WTC11 (cell line): Measurements from ENCODE around the gene CISTR. TPM values are rescaled to one million over a fixed set of nuclear protein-coding genes. Genes with fewer than 3 reads are reported as not detected.

Source experiments
- ATAC-seq: fragments of 200-7000 bp; cut with Tn5 transposase; 2 replicates; pipeline ENCODE4 v1.10.0; 2021; ENCODE audit warnings: mild to moderate bottlenecking, moderate library complexity
- CTCF ChIA-PET: fragments of 300-600 bp; sonication (Branson Sonifier 250); formaldehyde crosslinking; loops from one replicate; lab custom pipeline; 2021; ENCODE audit warnings: antibody characterized with exemption; lab: Charles Lee
- POLR2A ChIA-PET: fragments of 350-600 bp; sonication (Branson Sonifier 250); formaldehyde crosslinking; loops from one replicate; lab custom pipeline; 2021; ENCODE audit warnings: antibody characterized with exemption; lab: Charles Lee
- DNase-seq: peaks from one replicate; pipeline ENCODE4 v3.0.0; 2021; ENCODE audit warnings: low spot score
- H3K27ac Mint-ChIP-seq: 2 replicates; pipeline ENCODE4 v1.8.0; 2021; ENCODE audit warnings: mixed read lengths
- H3K27me3 Mint-ChIP-seq: 2 replicates; pipeline ENCODE4 v1.8.0; 2021; ENCODE audit warnings: low read depth, mild to moderate bottlenecking, moderate library complexity, mixed read lengths
- H3K36me3 Mint-ChIP-seq: 2 replicates; pipeline ENCODE4 v1.8.0; 2021; ENCODE audit warnings: mixed read lengths
- H3K4me1 Mint-ChIP-seq: 2 replicates; pipeline ENCODE4 v1.8.0; 2022; ENCODE audit warnings: mixed read lengths
- H3K4me3 Mint-ChIP-seq: 2 replicates; pipeline ENCODE4 v1.8.0; 2021; ENCODE audit warnings: mild to moderate bottlenecking, moderate library complexity, mixed read lengths
- H3K9me3 Mint-ChIP-seq: 2 replicates; pipeline ENCODE4 v1.8.0; 2021; ENCODE audit warnings: mixed read lengths
- GABPB1 ChIP-seq: sonication (generic); formaldehyde crosslinking; IDR thresholded peaks from 2 replicates; pipeline ENCODE4 v1.8.1; 2023; ENCODE audit warnings: mild to moderate bottlenecking, missing genetic modification reagents
- NFE2L1 ChIP-seq: sonication (generic); formaldehyde crosslinking; IDR thresholded peaks from 2 replicates; pipeline ENCODE4 v1.8.1; 2023; ENCODE audit warnings: missing genetic modification reagents
- total RNA-seq: library from RNA; stranded (reverse); gene quantifications from 3 replicates; pipeline ENCODE4 v1.2.3, GENCODE V29; 2021
- TF ChIP-seq, protein P1 (sequence below): sonication (generic); formaldehyde crosslinking; conservative IDR thresholded peaks from 2 replicates; pipeline ENCODE4 v1.8.1; 2023; ENCODE audit warnings: mild to moderate bottlenecking, low read depth, missing genetic modification reagents, moderate library complexity
- TF ChIP-seq, protein P2 (sequence below): sonication (generic); formaldehyde crosslinking; IDR thresholded peaks from 2 replicates; pipeline ENCODE4 v1.8.1; 2022; ENCODE audit warnings: mild to moderate bottlenecking, moderate library complexity, missing genetic modification reagents
- TF ChIP-seq, protein P3 (sequence below): sonication (generic); formaldehyde crosslinking; IDR thresholded peaks from 2 replicates; pipeline ENCODE4 v1.8.1; 2023; ENCODE audit warnings: mild to moderate bottlenecking, missing genetic modification reagents, borderline replicate concordance
- TF ChIP-seq, protein P4 (sequence below): sonication (generic); formaldehyde crosslinking; IDR thresholded peaks from 2 replicates; pipeline ENCODE4 v1.8.0; 2022; ENCODE audit warnings: mild to moderate bottlenecking, missing genetic modification reagents
- TF ChIP-seq, protein P5 (sequence below): sonication (generic); formaldehyde crosslinking; IDR thresholded peaks from 2 replicates; pipeline ENCODE4 v1.8.0; 2023; ENCODE audit warnings: mild to moderate bottlenecking, missing genetic modification reagents
- TF ChIP-seq, protein P6 (sequence below): fragments of 250-450 bp; sonication (Bioruptor Pico); IDR thresholded peaks from 2 replicates; pipeline ENCODE4 v2.1.2; 2022; ENCODE audit warnings: mild to moderate bottlenecking, moderate library complexity
- TF ChIP-seq, protein P7 (sequence below): sonication (generic); formaldehyde crosslinking; IDR thresholded peaks from 2 replicates; pipeline ENCODE4 v1.8.1; 2022; ENCODE audit warnings: low read depth, mild to moderate bottlenecking, moderate library complexity, missing genetic modification reagents, borderline replicate concordance

CISTR gene
- total RNA-seq, 1 experiment from 2014 or later: 0.81 TPM

DNA sequence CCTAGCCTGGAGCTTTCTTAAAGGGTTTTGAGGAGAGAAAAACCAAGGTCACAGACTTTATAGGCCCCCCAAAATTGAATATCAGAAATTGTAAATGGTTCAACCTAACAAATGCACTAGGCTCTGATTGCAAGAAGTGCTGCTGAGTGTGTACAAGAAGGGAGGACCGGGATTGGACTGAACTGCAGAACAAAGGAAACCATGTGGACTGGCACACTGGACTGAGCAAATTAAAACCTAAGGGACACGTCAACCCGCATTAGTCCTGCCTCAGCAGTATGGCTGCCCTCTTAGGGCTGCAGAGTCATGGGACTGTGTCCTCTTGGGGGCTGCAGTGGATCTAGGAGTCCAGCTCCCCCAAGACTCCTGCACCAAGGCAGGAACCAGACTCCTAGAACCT is 842 bp upstream of the CISTR start (continued):
- TF ChIP-seq, protein P1, sequence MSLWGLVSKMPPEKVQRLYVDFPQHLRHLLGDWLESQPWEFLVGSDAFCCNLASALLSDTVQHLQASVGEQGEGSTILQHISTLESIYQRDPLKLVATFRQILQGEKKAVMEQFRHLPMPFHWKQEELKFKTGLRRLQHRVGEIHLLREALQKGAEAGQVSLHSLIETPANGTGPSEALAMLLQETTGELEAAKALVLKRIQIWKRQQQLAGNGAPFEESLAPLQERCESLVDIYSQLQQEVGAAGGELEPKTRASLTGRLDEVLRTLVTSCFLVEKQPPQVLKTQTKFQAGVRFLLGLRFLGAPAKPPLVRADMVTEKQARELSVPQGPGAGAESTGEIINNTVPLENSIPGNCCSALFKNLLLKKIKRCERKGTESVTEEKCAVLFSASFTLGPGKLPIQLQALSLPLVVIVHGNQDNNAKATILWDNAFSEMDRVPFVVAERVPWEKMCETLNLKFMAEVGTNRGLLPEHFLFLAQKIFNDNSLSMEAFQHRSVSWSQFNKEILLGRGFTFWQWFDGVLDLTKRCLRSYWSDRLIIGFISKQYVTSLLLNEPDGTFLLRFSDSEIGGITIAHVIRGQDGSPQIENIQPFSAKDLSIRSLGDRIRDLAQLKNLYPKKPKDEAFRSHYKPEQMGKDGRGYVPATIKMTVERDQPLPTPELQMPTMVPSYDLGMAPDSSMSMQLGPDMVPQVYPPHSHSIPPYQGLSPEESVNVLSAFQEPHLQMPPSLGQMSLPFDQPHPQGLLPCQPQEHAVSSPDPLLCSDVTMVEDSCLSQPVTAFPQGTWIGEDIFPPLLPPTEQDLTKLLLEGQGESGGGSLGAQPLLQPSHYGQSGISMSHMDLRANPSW: no peak
- TF ChIP-seq, protein P2, sequence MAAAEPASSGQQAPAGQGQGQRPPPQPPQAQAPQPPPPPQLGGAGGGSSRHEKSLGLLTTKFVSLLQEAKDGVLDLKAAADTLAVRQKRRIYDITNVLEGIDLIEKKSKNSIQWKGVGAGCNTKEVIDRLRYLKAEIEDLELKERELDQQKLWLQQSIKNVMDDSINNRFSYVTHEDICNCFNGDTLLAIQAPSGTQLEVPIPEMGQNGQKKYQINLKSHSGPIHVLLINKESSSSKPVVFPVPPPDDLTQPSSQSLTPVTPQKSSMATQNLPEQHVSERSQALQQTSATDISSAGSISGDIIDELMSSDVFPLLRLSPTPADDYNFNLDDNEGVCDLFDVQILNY (CRISPR knock-in tag): no peak
- no peak for TF ChIP-seq GABPB1 (CRISPR knock-in tag)
- TF ChIP-seq, protein P3, sequence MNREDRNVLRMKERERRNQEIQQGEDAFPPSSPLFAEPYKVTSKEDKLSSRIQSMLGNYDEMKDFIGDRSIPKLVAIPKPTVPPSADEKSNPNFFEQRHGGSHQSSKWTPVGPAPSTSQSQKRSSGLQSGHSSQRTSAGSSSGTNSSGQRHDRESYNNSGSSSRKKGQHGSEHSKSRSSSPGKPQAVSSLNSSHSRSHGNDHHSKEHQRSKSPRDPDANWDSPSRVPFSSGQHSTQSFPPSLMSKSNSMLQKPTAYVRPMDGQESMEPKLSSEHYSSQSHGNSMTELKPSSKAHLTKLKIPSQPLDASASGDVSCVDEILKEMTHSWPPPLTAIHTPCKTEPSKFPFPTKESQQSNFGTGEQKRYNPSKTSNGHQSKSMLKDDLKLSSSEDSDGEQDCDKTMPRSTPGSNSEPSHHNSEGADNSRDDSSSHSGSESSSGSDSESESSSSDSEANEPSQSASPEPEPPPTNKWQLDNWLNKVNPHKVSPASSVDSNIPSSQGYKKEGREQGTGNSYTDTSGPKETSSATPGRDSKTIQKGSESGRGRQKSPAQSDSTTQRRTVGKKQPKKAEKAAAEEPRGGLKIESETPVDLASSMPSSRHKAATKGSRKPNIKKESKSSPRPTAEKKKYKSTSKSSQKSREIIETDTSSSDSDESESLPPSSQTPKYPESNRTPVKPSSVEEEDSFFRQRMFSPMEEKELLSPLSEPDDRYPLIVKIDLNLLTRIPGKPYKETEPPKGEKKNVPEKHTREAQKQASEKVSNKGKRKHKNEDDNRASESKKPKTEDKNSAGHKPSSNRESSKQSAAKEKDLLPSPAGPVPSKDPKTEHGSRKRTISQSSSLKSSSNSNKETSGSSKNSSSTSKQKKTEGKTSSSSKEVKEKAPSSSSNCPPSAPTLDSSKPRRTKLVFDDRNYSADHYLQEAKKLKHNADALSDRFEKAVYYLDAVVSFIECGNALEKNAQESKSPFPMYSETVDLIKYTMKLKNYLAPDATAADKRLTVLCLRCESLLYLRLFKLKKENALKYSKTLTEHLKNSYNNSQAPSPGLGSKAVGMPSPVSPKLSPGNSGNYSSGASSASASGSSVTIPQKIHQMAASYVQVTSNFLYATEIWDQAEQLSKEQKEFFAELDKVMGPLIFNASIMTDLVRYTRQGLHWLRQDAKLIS (CRISPR knock-in tag): no peak
- TF ChIP-seq, protein P4, sequence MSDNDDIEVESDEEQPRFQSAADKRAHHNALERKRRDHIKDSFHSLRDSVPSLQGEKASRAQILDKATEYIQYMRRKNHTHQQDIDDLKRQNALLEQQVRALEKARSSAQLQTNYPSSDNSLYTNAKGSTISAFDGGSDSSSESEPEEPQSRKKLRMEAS (CRISPR knock-in tag): no peak

DNA sequence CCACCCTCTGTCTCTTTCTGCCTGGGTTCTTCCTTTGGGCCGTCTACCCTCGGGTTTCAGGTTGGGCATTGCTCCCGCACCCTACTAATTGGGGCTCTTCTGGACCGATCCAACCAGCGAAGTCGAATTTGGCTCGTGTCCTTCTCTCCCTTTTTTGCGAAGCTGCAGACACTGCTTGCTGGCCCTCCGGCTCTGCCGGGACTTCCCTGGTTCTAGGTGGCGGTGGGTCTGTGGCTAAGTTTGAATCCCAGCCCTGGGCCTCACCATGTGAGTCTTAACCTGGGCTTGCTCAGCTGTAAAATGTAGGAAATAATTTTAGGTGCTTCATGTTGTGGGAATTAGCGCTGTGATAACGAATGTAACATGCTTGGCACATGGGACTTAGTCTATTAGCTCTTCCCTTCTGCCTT is 418 bp upstream of the CISTR start:
- ATAC-seq: no peak
- CTCF ChIA-PET: interaction anchor here (0.9 to 3.6 kb wide), 6 partner anchors 9 to 449 kb away, joined by 4 to 24 read pairs (median 9); partner anchors contain the start of gene ATP5MC2

More for the DNA sequence above, 418 bp upstream of the CISTR start:
- no peak overlapping the region for H3K27ac Mint-ChIP-seq
- no peak overlapping the region for H3K4me3 Mint-ChIP-seq
- H3K4me1 Mint-ChIP-seq: no peaks in the 10 kb centered on the region; the same call in 1 of the 2 replicates
- H3K36me3 Mint-ChIP-seq: no peaks in the 10 kb centered on the region
- no peaks in the 10 kb centered on the region for H3K9me3 Mint-ChIP-seq
- no peaks in the 10 kb centered on the region for H3K27me3 Mint-ChIP-seq
- POLR2A ChIA-PET: interaction anchor here (0.5 kb wide), 1 partner anchor 490 kb away, joined by 4 read pairs; no protein-coding TSS in a partner anchor
- TF ChIP-seq, protein P5, sequence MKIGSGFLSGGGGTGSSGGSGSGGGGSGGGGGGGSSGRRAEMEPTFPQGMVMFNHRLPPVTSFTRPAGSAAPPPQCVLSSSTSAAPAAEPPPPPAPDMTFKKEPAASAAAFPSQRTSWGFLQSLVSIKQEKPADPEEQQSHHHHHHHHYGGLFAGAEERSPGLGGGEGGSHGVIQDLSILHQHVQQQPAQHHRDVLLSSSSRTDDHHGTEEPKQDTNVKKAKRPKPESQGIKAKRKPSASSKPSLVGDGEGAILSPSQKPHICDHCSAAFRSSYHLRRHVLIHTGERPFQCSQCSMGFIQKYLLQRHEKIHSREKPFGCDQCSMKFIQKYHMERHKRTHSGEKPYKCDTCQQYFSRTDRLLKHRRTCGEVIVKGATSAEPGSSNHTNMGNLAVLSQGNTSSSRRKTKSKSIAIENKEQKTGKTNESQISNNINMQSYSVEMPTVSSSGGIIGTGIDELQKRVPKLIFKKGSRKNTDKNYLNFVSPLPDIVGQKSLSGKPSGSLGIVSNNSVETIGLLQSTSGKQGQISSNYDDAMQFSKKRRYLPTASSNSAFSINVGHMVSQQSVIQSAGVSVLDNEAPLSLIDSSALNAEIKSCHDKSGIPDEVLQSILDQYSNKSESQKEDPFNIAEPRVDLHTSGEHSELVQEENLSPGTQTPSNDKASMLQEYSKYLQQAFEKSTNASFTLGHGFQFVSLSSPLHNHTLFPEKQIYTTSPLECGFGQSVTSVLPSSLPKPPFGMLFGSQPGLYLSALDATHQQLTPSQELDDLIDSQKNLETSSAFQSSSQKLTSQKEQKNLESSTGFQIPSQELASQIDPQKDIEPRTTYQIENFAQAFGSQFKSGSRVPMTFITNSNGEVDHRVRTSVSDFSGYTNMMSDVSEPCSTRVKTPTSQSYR (CRISPR knock-in tag): no peak
- TF ChIP-seq NFE2L1 (CRISPR knock-in tag): no peak
- TF ChIP-seq, protein P6, sequence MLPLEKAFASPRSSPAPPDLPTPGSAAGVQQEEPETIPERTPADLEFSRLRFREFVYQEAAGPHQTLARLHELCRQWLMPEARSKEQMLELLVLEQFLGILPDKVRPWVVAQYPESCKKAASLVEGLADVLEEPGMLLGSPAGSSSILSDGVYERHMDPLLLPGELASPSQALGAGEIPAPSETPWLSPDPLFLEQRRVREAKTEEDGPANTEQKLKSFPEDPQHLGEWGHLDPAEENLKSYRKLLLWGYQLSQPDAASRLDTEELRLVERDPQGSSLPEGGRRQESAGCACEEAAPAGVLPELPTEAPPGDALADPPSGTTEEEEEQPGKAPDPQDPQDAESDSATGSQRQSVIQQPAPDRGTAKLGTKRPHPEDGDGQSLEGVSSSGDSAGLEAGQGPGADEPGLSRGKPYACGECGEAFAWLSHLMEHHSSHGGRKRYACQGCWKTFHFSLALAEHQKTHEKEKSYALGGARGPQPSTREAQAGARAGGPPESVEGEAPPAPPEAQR: no peak
- TF ChIP-seq, protein P7, sequence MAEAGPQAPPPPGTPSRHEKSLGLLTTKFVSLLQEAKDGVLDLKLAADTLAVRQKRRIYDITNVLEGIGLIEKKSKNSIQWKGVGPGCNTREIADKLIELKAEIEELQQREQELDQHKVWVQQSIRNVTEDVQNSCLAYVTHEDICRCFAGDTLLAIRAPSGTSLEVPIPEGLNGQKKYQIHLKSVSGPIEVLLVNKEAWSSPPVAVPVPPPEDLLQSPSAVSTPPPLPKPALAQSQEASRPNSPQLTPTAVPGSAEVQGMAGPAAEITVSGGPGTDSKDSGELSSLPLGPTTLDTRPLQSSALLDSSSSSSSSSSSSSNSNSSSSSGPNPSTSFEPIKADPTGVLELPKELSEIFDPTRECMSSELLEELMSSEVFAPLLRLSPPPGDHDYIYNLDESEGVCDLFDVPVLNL: no peak
- DNase-seq: no peak
